Mammary epithelial cell (primary cell): ENCODE data around the gene PALLD.

Experiments
- EZH2 ChIP-seq: IDR thresholded peaks from 2 replicates; pipeline ENCODE4 v1.6.1; 2012; ENCODE audit warnings: low read length, inconsistent platforms, borderline replicate concordance
- TF ChIP-seq, protein P1 (sequence below), 2 donors: IDR thresholded peaks in 1 of 2; conservative IDR thresholded peaks in 1 of 2; 2 replicates each; pipeline ENCODE4 v1.5.1; 2011 to 2012; ENCODE audit warnings: inconsistent platforms in 2 of 2, low read length in 2 of 2, mild to moderate bottlenecking in 2 of 2, control low read depth in 1 of 2, low read depth in 1 of 2; ENCODE audit not compliant: insufficient read depth in 1 of 2; ENCODE audit errors: extremely low read depth in 1 of 2

DNA sequence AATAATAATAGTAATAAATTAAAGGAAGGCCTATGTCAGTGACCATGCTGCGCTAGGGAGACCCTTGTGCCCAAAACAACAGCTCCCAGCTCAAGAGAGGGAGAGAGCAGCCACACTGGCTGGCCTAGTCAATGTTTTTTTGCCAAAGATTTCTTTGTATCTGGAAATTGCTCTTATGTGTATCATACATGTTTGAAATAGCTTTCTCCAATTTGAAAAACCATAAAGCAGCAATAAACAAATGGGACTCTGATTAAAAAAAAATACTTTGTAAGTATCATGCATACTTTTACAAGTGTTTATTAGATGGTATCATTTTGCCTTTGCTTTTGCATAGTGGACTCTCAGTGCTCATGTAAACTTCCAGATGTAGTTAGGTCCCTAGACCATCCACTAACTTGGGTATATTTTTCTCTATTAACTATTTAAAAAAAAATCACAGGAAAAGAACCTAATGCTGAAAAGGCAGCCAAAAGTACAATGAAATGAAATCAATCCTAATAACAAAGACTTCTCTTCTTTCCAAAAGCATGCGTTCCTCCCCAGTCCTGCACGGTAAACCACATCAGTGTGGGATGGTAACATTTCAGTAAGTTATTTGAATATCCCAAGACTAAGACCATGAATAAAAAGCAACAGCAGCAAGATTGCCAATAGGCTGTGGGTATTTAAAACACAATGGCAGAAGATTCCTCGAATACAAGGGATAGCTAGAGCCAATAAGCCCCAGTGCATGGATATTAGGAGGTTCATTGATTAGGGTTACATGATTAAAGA, 117.6 kb downstream of the PALLD start:
- no peak for TF ChIP-seq EZH2
- TF ChIP-seq, protein P1, sequence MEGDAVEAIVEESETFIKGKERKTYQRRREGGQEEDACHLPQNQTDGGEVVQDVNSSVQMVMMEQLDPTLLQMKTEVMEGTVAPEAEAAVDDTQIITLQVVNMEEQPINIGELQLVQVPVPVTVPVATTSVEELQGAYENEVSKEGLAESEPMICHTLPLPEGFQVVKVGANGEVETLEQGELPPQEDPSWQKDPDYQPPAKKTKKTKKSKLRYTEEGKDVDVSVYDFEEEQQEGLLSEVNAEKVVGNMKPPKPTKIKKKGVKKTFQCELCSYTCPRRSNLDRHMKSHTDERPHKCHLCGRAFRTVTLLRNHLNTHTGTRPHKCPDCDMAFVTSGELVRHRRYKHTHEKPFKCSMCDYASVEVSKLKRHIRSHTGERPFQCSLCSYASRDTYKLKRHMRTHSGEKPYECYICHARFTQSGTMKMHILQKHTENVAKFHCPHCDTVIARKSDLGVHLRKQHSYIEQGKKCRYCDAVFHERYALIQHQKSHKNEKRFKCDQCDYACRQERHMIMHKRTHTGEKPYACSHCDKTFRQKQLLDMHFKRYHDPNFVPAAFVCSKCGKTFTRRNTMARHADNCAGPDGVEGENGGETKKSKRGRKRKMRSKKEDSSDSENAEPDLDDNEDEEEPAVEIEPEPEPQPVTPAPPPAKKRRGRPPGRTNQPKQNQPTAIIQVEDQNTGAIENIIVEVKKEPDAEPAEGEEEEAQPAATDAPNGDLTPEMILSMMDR (conservative IDR thresholded peaks at IDR 0.05 in 1 of 2, IDR thresholded peaks at IDR 0.05 in 1 of 2; ENCODE audit: extremely low read depth in 1 of 2, insufficient read depth in 1 of 2, low read depth in 1 of 2, low read length in 2 of 2) = no peak
